Ureter (tissue), 1 donor: ENCODE measurements around the gene AFG1L. TPM values are rescaled to one million over a fixed set of nuclear protein-coding genes. Genes with fewer than 3 reads are reported as not detected.

Experiments used
- DNase-seq: peaks from one replicate; pipeline ENCODE4 v3.0.0-alpha.2; 2020; ENCODE audit warnings: low spot score
- total RNA-seq: library from RNA; stranded (reverse); gene quantifications from one replicate; pipeline ENCODE4 v1.2.4, GENCODE V29; 2023
- donor health status: DM: yes; HTN: yes; CAD: no.

AFG1L gene
- total RNA-seq, 1 donor from 2014 or later = 14.5 TPM

GRCh38 chr6:108556866-108557493 lies 262.1 kb downstream of the AFG1L start:
- DNase-seq = peak; percentile 46

GRCh38 chr6:108557494-108558371 lies 262.9 kb downstream of the AFG1L start:
- peak; percentile 46 for DNase-seq

GRCh38 chr6:108558372-108559096 lies 263.7 kb downstream of the AFG1L start:
- peak; percentile 99 for DNase-seq

- DNase-seq = peak; percentile 93
Observed at GRCh38 chr6:108559097-108559883, 264.4 kb downstream of the AFG1L start.

- DNase-seq = peak; percentile 79
Observed at GRCh38 chr6:108559884-108560462, 265.1 kb downstream of the AFG1L start.

GRCh38 chr6:108560463-108561308 lies 265.8 kb downstream of the AFG1L start, which contains the start of gene FOXO3:
TSS of gene FOXO3 (plus strand) at chr6:108560917. CDS start at chr6:108561209, 292 bp downstream.
- DNase-seq = peak; percentile 93

- peak; percentile 39 for DNase-seq
Observed at GRCh38 chr6:108561309-108561647, 266.4 kb downstream of the AFG1L start.

- DNase-seq = peak; percentile 50
Observed at GRCh38 chr6:108561742-108562502, 267.1 kb downstream of the AFG1L start.

- peak; percentile 66 for DNase-seq
Observed at GRCh38 chr6:108562503-108562993, 267.7 kb downstream of the AFG1L start.

GRCh38 chr6:108563292-108563691 lies 268.4 kb downstream of the AFG1L start:
- DNase-seq = no peak

GRCh38 chr6:108564178-108564577 lies 269.3 kb downstream of the AFG1L start:
- no peak for DNase-seq

- no peak for DNase-seq
Observed at GRCh38 chr6:108565091-108565766, 270.4 kb downstream of the AFG1L start.

- DNase-seq = peak; percentile 62
Observed at GRCh38 chr6:108565893-108566292, 271.0 kb downstream of the AFG1L start.

- DNase-seq = peak; percentile 26
Observed at GRCh38 chr6:108566406-108566805, 271.6 kb downstream of the AFG1L start.

GRCh38 chr6:108568101-108568500 lies 273.2 kb downstream of the AFG1L start:
- DNase-seq = no peak

GRCh38 chr6:108568551-108569305 lies 273.9 kb downstream of the AFG1L start:
- DNase-seq = no peak

GRCh38 chr6:108570517-108570916 lies 275.7 kb downstream of the AFG1L start:
- DNase-seq = no peak
